ENCODE data around the gene ELF2. TPM values are rescaled to one million over a fixed set of nuclear protein-coding genes. Genes with fewer than 3 reads are reported as not detected.
"Not testable (repeated sequence)": the region's sequence is repeated elsewhere in the genome, so short reads cannot be mapped to it uniquely, and the experiment has no call there.

ELF2 gene
- total RNA-seq, 1 donor from 2014 or later: 25.1 TPM

DNA sequence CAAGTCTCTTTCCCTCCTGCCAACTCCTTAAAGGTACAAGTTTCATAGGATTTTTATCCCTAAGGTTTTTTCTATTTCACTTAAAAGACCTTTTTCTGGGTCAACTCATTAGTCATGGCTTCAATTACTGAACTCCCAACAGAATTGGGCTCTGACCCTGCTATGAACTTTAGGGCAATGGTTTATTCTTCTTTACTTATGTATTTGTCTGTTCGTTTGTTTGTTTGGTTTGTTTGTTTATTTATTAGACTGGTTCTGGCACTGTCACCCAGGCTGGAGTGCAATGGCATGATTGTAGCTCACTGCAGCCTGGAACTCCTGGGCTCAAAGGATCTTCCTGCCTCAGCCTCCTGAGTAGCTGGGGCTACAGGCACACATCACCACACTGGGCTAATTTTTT lies 167.3 kb downstream of the ELF2 start:
- FAIRE-seq: no peak

DNA sequence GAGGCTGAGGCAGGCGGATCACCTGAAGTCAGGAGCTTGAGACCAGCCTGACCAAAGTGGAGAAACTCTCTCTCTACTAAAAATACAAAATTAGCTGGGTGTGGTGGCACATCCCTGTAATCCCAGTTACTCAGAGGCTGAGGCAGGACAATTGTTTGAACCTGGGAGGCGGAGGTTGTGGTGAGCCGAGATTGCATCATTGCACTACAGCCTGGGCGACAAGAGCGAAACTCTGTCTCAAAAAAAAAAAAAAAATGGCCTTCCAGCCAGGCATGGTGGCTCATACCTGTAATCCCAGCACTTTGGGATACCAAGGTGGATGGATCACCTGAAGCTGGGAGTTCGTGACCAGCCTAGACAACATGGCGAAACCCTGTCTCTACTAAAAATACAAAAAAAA lies 168.7 kb downstream of the ELF2 start:
- H3K4me3 Mint-ChIP-seq (ENCODE audit: unreplicated experiment); H3K27me3 Mint-ChIP-seq (ENCODE audit: low read depth, unreplicated experiment); H3K4me1 ChIP-seq (ENCODE audit: insufficient read depth, low read length); H3K4me1 Mint-ChIP-seq (ENCODE audit: low read depth, unreplicated experiment); FAIRE-seq; H3K27ac ChIP-seq (ENCODE audit: low read depth, low read length); H2AFZ ChIP-seq (ENCODE audit: low read depth, low read length); DNase-seq (ENCODE audit: low read depth); H3K4me3 ChIP-seq (ENCODE audit: insufficient read depth, low read depth, low read length); H3K36me3 Mint-ChIP-seq (ENCODE audit: low read depth, unreplicated experiment); H3K36me3 ChIP-seq (ENCODE audit: insufficient read depth, low read length); H3K79me2 ChIP-seq (ENCODE audit: insufficient read depth, low read length); H3K4me2 ChIP-seq (ENCODE audit: low read length); H4K20me1 ChIP-seq (ENCODE audit: insufficient read depth, low read length); H3K27me3 ChIP-seq (ENCODE audit: insufficient read depth, low read length); H3K9me3 ChIP-seq (ENCODE audit: insufficient read depth, low read depth, low read length); H3K9me3 Mint-ChIP-seq (ENCODE audit: unreplicated experiment); H3K27ac Mint-ChIP-seq (ENCODE audit: unreplicated experiment); H3K9ac ChIP-seq (ENCODE audit: low read length): not testable (repeated sequence)

More for the DNA sequence above, 167.3 kb downstream of the ELF2 start:
- TF ChIP-seq EZH2 (IDR thresholded peaks at IDR 0.05; ENCODE audit: insufficient read depth, low read length): no peak
- TF ChIP-seq, protein P1, sequence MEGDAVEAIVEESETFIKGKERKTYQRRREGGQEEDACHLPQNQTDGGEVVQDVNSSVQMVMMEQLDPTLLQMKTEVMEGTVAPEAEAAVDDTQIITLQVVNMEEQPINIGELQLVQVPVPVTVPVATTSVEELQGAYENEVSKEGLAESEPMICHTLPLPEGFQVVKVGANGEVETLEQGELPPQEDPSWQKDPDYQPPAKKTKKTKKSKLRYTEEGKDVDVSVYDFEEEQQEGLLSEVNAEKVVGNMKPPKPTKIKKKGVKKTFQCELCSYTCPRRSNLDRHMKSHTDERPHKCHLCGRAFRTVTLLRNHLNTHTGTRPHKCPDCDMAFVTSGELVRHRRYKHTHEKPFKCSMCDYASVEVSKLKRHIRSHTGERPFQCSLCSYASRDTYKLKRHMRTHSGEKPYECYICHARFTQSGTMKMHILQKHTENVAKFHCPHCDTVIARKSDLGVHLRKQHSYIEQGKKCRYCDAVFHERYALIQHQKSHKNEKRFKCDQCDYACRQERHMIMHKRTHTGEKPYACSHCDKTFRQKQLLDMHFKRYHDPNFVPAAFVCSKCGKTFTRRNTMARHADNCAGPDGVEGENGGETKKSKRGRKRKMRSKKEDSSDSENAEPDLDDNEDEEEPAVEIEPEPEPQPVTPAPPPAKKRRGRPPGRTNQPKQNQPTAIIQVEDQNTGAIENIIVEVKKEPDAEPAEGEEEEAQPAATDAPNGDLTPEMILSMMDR (IDR thresholded peaks at IDR 0.05; ENCODE audit: insufficient read depth, low read depth, low read length): no peak
- no peaks in the 10 kb centered on the region for H3K36me3 Mint-ChIP-seq (ENCODE audit: low read depth, unreplicated experiment)
- Histone ChIP-seq H3K4me3 (ENCODE audit: insufficient read depth, low read depth, low read length) (no peak overlapping the region), H3K9me3 (ENCODE audit: insufficient read depth, low read depth, low read length) (peaks cover 5% of the 10 kb centered on the region), H2AFZ (ENCODE audit: low read depth, low read length) (no peak overlapping the region), H3K27me3 (ENCODE audit: insufficient read depth, low read length) (no peaks in the 10 kb centered on the region), H3K79me2 (ENCODE audit: insufficient read depth, low read length) (no peaks in the 10 kb centered on the region), H4K20me1 (ENCODE audit: insufficient read depth, low read length) (no peaks in the 10 kb centered on the region), H3K4me2 (ENCODE audit: low read length) (no peak overlapping the region), H3K4me1 (ENCODE audit: insufficient read depth, low read length) (peaks cover 10% of the 10 kb centered on the region), H3K27ac (ENCODE audit: low read depth, low read length) (no peak overlapping the region), H3K9ac (ENCODE audit: low read length) (no peak overlapping the region), H3K36me3 (ENCODE audit: insufficient read depth, low read length) (no peaks in the 10 kb centered on the region)
- peaks cover 2% of the 10 kb centered on the region for H3K9me3 Mint-ChIP-seq (ENCODE audit: unreplicated experiment)
- DNase-seq (ENCODE audit: low read depth): no peak
- H3K4me1 Mint-ChIP-seq (ENCODE audit: low read depth, unreplicated experiment): peaks cover 12% of the 10 kb centered on the region
- H3K4me3 Mint-ChIP-seq (ENCODE audit: unreplicated experiment): no peak overlapping the region
- no peak overlapping the region for H3K27ac Mint-ChIP-seq (ENCODE audit: unreplicated experiment)
- H3K27me3 Mint-ChIP-seq (ENCODE audit: low read depth, unreplicated experiment): no peaks in the 10 kb centered on the region

DNA sequence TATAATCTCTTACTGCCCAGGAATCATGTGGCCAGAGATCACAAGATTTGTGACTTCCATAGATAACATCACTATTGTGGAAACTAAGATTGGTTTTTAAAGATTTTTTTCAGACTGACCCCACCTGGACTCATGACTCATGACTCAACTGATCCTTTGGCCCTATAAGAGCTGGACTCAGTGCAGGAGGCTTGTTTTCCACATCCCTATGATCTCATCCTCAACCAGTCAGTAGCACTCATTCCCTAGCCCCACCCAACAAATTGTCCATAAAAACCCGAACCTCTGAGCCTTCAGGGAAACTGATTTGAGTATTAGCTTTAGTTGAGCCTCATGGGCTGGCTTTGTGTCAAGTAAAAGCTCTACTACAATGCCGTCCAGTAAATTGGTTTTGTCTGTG lies 169.4 kb downstream of the ELF2 start:
- no peaks in the 10 kb centered on the region for H3K4me1 ChIP-seq (ENCODE audit: insufficient read depth, low read length)
- peaks cover 5% of the 10 kb centered on the region for H3K9me3 ChIP-seq (ENCODE audit: insufficient read depth, low read depth, low read length)
- H3K79me2 ChIP-seq (ENCODE audit: insufficient read depth, low read length): no peaks in the 10 kb centered on the region
- no peak overlapping the region for H3K4me3 Mint-ChIP-seq (ENCODE audit: unreplicated experiment)
- H3K27me3 ChIP-seq (ENCODE audit: insufficient read depth, low read length): no peaks in the 10 kb centered on the region
- no peak for TF ChIP-seq EZH2 (IDR thresholded peaks at IDR 0.05; ENCODE audit: insufficient read depth, low read length)
- TF ChIP-seq, protein P1 (IDR thresholded peaks at IDR 0.05; ENCODE audit: insufficient read depth, low read depth, low read length): no peak
- FAIRE-seq (no peak), DNase-seq (ENCODE audit: low read depth) (no peak)
- H3K27ac Mint-ChIP-seq (ENCODE audit: unreplicated experiment): no peak overlapping the region
- no peaks in the 10 kb centered on the region for H3K27me3 Mint-ChIP-seq (ENCODE audit: low read depth, unreplicated experiment)
- no peaks in the 10 kb centered on the region for H3K36me3 Mint-ChIP-seq (ENCODE audit: low read depth, unreplicated experiment)
- no peaks in the 10 kb centered on the region for H3K4me1 Mint-ChIP-seq (ENCODE audit: low read depth, unreplicated experiment)
- H3K9ac ChIP-seq (ENCODE audit: low read length): no peak overlapping the region
- no peaks in the 10 kb centered on the region for H4K20me1 ChIP-seq (ENCODE audit: insufficient read depth, low read length)
- no peak overlapping the region for H3K27ac ChIP-seq (ENCODE audit: low read depth, low read length)
- no peak overlapping the region for H3K4me2 ChIP-seq (ENCODE audit: low read length)
- H3K4me3 ChIP-seq (ENCODE audit: insufficient read depth, low read depth, low read length): no peak overlapping the region
- peaks cover 2% of the 10 kb centered on the region for H3K9me3 Mint-ChIP-seq (ENCODE audit: unreplicated experiment)
- H3K36me3 ChIP-seq (ENCODE audit: insufficient read depth, low read length): no peaks in the 10 kb centered on the region
- no peak overlapping the region for H2AFZ ChIP-seq (ENCODE audit: low read depth, low read length)

Other genes starting within 250 kb of the ELF2 start
- 73.5 and 73.6 TPM in 2 replicates for gene NOCT, start 161.4 kb downstream of the ELF2 start, total RNA-seq
- 0.36 and 0.45 TPM in 2 replicates for gene MGARP, start 103.0 kb upstream of the ELF2 start, total RNA-seq
- 59.3 and 64.5 TPM in 2 replicates for gene NAA15, start 124.3 kb upstream of the ELF2 start, total RNA-seq
- 49.2 and 52.4 TPM in 2 replicates for gene NDUFC1, start 125.3 kb upstream of the ELF2 start, total RNA-seq